ENCODE results near the gene MUTYH. TPM values are rescaled to one million over a fixed set of nuclear protein-coding genes. Genes with fewer than 3 reads are reported as not detected.

MUTYH gene
- total RNA-seq, 1 donor from 2014 or later: 15.2 TPM

- no peak for DNase-seq (ENCODE audit: low read depth)
- H3K4me3 ChIP-seq (ENCODE audit: low read depth, low read length): no peak overlapping the region
- TF ChIP-seq CTCF (conservative IDR thresholded peaks at IDR 0.05; ENCODE audit: low read depth, low read length): no peak
These were observed 4.3 kb upstream of the MUTYH start for GRCh38 chr1:45344499-45344898.

GRCh38 chr1:45340816-45341466, 701 bp upstream of the MUTYH start:
- peak overlapping the region; percentile 72 for H3K4me3 ChIP-seq (ENCODE audit: low read depth, low read length)
- TF ChIP-seq CTCF (conservative IDR thresholded peaks at IDR 0.05; ENCODE audit: low read depth, low read length): no peak
- DNase-seq (ENCODE audit: low read depth): no peak

- no peak for TF ChIP-seq CTCF (conservative IDR thresholded peaks at IDR 0.05; ENCODE audit: low read depth, low read length)
- H3K4me3 ChIP-seq (ENCODE audit: low read depth, low read length): no peak overlapping the region
- peak; percentile 13 for DNase-seq (ENCODE audit: low read depth)
These were observed 2.5 kb downstream of the MUTYH start for GRCh38 chr1:45337630-45338325.

GRCh38 chr1:45335855-45336324, 4.3 kb downstream of the MUTYH start:
- DNase-seq (ENCODE audit: low read depth): no peak

GRCh38 chr1:45334308-45335245, 5.7 kb downstream of the MUTYH start:
- no peak for DNase-seq (ENCODE audit: low read depth)
- TF ChIP-seq CTCF (conservative IDR thresholded peaks at IDR 0.05; ENCODE audit: low read depth, low read length): no peak
- no peak overlapping the region for H3K4me3 ChIP-seq (ENCODE audit: low read depth, low read length)

More at GRCh38 chr1:45335855-45336324, 4.3 kb downstream of the MUTYH start:
- H3K4me3 ChIP-seq (ENCODE audit: low read depth, low read length): no peak overlapping the region
- TF ChIP-seq CTCF (conservative IDR thresholded peaks at IDR 0.05; ENCODE audit: low read depth, low read length): no peak

- DNase-seq (ENCODE audit: low read depth): no peak
- TF ChIP-seq CTCF (conservative IDR thresholded peaks at IDR 0.05; ENCODE audit: low read depth, low read length): no peak
These were observed 7.9 kb downstream of the MUTYH start for GRCh38 chr1:45332346-45332720.

More at GRCh38 chr1:45332346-45332720, 7.9 kb downstream of the MUTYH start:
- H3K4me3 ChIP-seq (ENCODE audit: low read depth, low read length): no peak overlapping the region
